Cardiac septum (tissue), 1 donor: ENCODE measurements around the gene PCDH12. TPM values are rescaled to one million over a fixed set of nuclear protein-coding genes. Genes with fewer than 3 reads are reported as not detected.

Experiments
- DNase-seq: peaks from one replicate; pipeline ENCODE4 v3.0.0-alpha.2; 2020; ENCODE audit warnings: low spot score
- intact Hi-C: fragments of 100-400 bp; cut with DNase I; formaldehyde crosslinking; loops from one replicate; pipeline ENCODE4 v1.14.0; 2022
- total RNA-seq: library from RNA; stranded (reverse); fragmentation: NEBNext Ultra II Directional; extraction: Animal tissue kit (Norgen Biotek cat#: 25700); gene quantifications from one replicate; pipeline ENCODE4 v1.2.1, GENCODE V29; 2021
- donor health status: DM: no; HTN: no; CAD: no.

PCDH12 gene
- total RNA-seq, 1 donor from 2014 or later: 4.9 TPM

GRCh38 chr5:141968914-141969608 lies 11.1 kb upstream of the PCDH12 start, which contains the start of gene RNF14:
RNF14 (plus strand) TSS chr5:141969105; CDS start chr5:141973589, 4,484 bp downstream.
- intact Hi-C loops: no loop called here
- DNase-seq: peak; percentile 97

- intact Hi-C loops: no loop called here
- DNase-seq: no peak
Observed at GRCh38 chr5:141966963-141967333, 8.9 kb upstream of the PCDH12 start.

GRCh38 chr5:141966275-141966962 lies 8.4 kb upstream of the PCDH12 start:
- DNase-seq: no peak
- intact Hi-C loops: no loop called here

GRCh38 chr5:141965071-141965470 lies 7.1 kb upstream of the PCDH12 start:
- no peak for DNase-seq
- intact Hi-C loops: no loop called here

GRCh38 chr5:141963701-141964100 lies 5.7 kb upstream of the PCDH12 start:
- no peak for DNase-seq
- intact Hi-C loops: no loop called here

- intact Hi-C loops: loop anchor here (2.0 kb wide), 2 partner anchors 33 to 73 kb away; no protein-coding TSS in a partner anchor
Observed at GRCh38 chr5:141961466-141961865, 3.5 kb upstream of the PCDH12 start.

GRCh38 chr5:141960449-141961323 lies 2.7 kb upstream of the PCDH12 start:
- intact Hi-C loops: loop anchor here (1.0 to 2.0 kb wide), 3 partner anchors 32 to 268 kb away; no protein-coding TSS in a partner anchor
- DNase-seq: peak; percentile 95

More at GRCh38 chr5:141961466-141961865, 3.5 kb upstream of the PCDH12 start:
- no peak for DNase-seq

GRCh38 chr5:141960018-141960417 lies 2.0 kb upstream of the PCDH12 start:
- DNase-seq: no peak
- intact Hi-C loops: loop anchor here (1.0 to 2.0 kb wide), 3 partner anchors 31 to 268 kb away; no protein-coding TSS in a partner anchor

- DNase-seq: no peak
Observed at GRCh38 chr5:141958546-141959172, 657 bp upstream of the PCDH12 start.

GRCh38 chr5:141957367-141957996 lies 520 bp downstream of the PCDH12 start:
- intact Hi-C loops: loop anchor here (5.0 kb wide), 1 partner anchor 150 kb away; no protein-coding TSS in a partner anchor
- DNase-seq: no peak

More at GRCh38 chr5:141958546-141959172, 657 bp upstream of the PCDH12 start:
- intact Hi-C loops: loop anchor here (2.0 to 5.0 kb wide), 2 partner anchors 78 to 151 kb away; no protein-coding TSS in a partner anchor

- no peak for DNase-seq
- intact Hi-C loops: no loop called here
Observed at GRCh38 chr5:141954194-141954593, 3.8 kb downstream of the PCDH12 start.

- intact Hi-C loops: no loop called here
- no peak for DNase-seq
Observed at GRCh38 chr5:141952020-141952419, 6.0 kb downstream of the PCDH12 start.

GRCh38 chr5:141951332-141951781 lies 6.6 kb downstream of the PCDH12 start:
- no peak for DNase-seq
- intact Hi-C loops: no loop called here

GRCh38 chr5:141950207-141951005 lies 7.6 kb downstream of the PCDH12 start:
- no peak for DNase-seq
- intact Hi-C loops: no loop called here

- DNase-seq: no peak
- intact Hi-C loops: no loop called here
Observed at GRCh38 chr5:141949511-141949910, 8.5 kb downstream of the PCDH12 start.

- intact Hi-C loops: no loop called here
- DNase-seq: no peak
Observed at GRCh38 chr5:141948812-141949211, 9.2 kb downstream of the PCDH12 start.

GRCh38 chr5:141947316-141947715 lies 10.7 kb downstream of the PCDH12 start:
- intact Hi-C loops: no loop called here
- DNase-seq: no peak

- intact Hi-C loops: no loop called here
- DNase-seq: no peak
Observed at GRCh38 chr5:141945511-141946051, 12.4 kb downstream of the PCDH12 start.
